ENCODE results near the gene RASA3. TPM values are rescaled to one million over a fixed set of nuclear protein-coding genes. Genes with fewer than 3 reads are reported as not detected.

Gene RASA3
- total and polyA plus RNA-seq, 10 of the 15 experiments (the other 5 are each of a cell fraction or from before 2014, with no cell fraction given): 0.79 to 33.9 (median 17.6) TPM

- no peaks in the 10 kb centered on the region for H3K27me3 ChIP-seq (replicated peaks in 1 of 2; ENCODE audit: control insufficient read depth in 2 of 2, insufficient read depth in 2 of 2, low read length in 1 of 2)
- no peak for ATAC-seq
- in situ Hi-C loops (cut with MboI): no loop called here
- SMC1A ChIA-PET (ENCODE audit: uncharacterized antibody, unreplicated experiment): no interaction called here
- POLR2A ChIA-PET: no interaction called here
- FAIRE-seq: no peak
- no peak overlapping the region for H3K4me3 ChIP-seq
- no peak overlapping the region for H3K9ac ChIP-seq (ENCODE audit: control insufficient read depth, insufficient read depth, low read length)
- WGBS (ENCODE audit: insufficient coverage, insufficient replicate concordance, low lambda C conversion rate, missing lambda C conversion rate): 91% methylated on average over 40 of the region's 40 CpGs
- no TSS peak for BruUV-seq (replicated peaks)
- H3K36me3 ChIP-seq (ENCODE audit: control insufficient read depth in 2 of 2, insufficient read depth in 2 of 2, low read length in 1 of 2): peaks cover 0 to 16% of the 10 kb centered on the region in 2 experiments; a peak in 2 of 4 replicates
- no peak overlapping the region for H3K27ac ChIP-seq (ENCODE audit: control insufficient read depth, insufficient read depth)
- H3K4me2 ChIP-seq (ENCODE audit: control insufficient read depth, insufficient read depth): no peak overlapping the region
- H4K20me1 ChIP-seq (ENCODE audit: control insufficient read depth, insufficient read depth): no peaks in the 10 kb centered on the region
- H3K9me3 ChIP-seq (replicated peaks; ENCODE audit: control insufficient read depth, insufficient read depth, low read length): no peaks in the 10 kb centered on the region; the same call in 2 of the 3 replicates
- no peak overlapping the region for H2AFZ ChIP-seq (ENCODE audit: control insufficient read depth, low read depth, low read length)
- RAD21 ChIA-PET (ENCODE audit: unreplicated experiment): no interaction called here
- intact Hi-C loops (cut with micrococcal nuclease; ENCODE audit: unreplicated experiment): no loop called here
- H3K4me1 ChIP-seq (ENCODE audit: control insufficient read depth, insufficient read depth, low read length): no peaks in the 10 kb centered on the region
- no peaks in the 10 kb centered on the region for H3K79me2 ChIP-seq (ENCODE audit: control insufficient read depth, insufficient read depth, low read length)
- CTCF ChIA-PET: no interaction called here
- no peak for DNase-seq (ENCODE audit: low read depth, low spot score)
- TF ChIP-seq CHD1 (IDR thresholded peaks at IDR 0.05; ENCODE audit: low read depth, low read length) (no peak), GABPA (IDR thresholded peaks at IDR 0.05; ENCODE audit: low read depth) (no peak), PRDM15 (CRISPR knock-in tag; IDR thresholded peaks at IDR 0.05) (no peak), NFYB (IDR thresholded peaks at IDR 0.05; ENCODE audit: insufficient read depth, low read depth, low read length) (no peak), KDM1A (IDR thresholded peaks at IDR 0.05; ENCODE audit: borderline replicate concordance) (no peak), ESRRA (IDR thresholded peaks at IDR 0.05; ENCODE audit: low read length) (no peak), NR2C1 (IDR thresholded peaks at IDR 0.05) (no peak), PML (IDR thresholded peaks at IDR 0.05; ENCODE audit: low read length) (no peak), MYC (IDR thresholded peaks at IDR 0.05; ENCODE audit: insufficient read depth, insufficient read length, insufficient replicate concordance, low read length, severe bottlenecking) (no peak), ZNF384 (IDR thresholded peaks at IDR 0.05; ENCODE audit: borderline replicate concordance, low read depth, low read length) (no peak)
- TF ChIP-seq, protein P1, sequence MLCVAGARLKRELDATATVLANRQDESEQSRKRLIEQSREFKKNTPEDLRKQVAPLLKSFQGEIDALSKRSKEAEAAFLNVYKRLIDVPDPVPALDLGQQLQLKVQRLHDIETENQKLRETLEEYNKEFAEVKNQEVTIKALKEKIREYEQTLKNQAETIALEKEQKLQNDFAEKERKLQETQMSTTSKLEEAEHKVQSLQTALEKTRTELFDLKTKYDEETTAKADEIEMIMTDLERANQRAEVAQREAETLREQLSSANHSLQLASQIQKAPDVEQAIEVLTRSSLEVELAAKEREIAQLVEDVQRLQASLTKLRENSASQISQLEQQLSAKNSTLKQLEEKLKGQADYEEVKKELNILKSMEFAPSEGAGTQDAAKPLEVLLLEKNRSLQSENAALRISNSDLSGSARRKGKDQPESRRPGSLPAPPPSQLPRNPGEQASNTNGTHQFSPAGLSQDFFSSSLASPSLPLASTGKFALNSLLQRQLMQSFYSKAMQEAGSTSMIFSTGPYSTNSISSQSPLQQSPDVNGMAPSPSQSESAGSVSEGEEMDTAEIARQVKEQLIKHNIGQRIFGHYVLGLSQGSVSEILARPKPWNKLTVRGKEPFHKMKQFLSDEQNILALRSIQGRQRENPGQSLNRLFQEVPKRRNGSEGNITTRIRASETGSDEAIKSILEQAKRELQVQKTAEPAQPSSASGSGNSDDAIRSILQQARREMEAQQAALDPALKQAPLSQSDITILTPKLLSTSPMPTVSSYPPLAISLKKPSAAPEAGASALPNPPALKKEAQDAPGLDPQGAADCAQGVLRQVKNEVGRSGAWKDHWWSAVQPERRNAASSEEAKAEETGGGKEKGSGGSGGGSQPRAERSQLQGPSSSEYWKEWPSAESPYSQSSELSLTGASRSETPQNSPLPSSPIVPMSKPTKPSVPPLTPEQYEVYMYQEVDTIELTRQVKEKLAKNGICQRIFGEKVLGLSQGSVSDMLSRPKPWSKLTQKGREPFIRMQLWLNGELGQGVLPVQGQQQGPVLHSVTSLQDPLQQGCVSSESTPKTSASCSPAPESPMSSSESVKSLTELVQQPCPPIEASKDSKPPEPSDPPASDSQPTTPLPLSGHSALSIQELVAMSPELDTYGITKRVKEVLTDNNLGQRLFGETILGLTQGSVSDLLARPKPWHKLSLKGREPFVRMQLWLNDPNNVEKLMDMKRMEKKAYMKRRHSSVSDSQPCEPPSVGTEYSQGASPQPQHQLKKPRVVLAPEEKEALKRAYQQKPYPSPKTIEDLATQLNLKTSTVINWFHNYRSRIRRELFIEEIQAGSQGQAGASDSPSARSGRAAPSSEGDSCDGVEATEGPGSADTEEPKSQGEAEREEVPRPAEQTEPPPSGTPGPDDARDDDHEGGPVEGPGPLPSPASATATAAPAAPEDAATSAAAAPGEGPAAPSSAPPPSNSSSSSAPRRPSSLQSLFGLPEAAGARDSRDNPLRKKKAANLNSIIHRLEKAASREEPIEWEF (IDR thresholded peaks at IDR 0.05; ENCODE audit: insufficient replicate concordance, low read depth, low read length): no peak
- TF ChIP-seq, protein P2, sequence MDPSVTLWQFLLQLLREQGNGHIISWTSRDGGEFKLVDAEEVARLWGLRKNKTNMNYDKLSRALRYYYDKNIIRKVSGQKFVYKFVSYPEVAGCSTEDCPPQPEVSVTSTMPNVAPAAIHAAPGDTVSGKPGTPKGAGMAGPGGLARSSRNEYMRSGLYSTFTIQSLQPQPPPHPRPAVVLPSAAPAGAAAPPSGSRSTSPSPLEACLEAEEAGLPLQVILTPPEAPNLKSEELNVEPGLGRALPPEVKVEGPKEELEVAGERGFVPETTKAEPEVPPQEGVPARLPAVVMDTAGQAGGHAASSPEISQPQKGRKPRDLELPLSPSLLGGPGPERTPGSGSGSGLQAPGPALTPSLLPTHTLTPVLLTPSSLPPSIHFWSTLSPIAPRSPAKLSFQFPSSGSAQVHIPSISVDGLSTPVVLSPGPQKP (IDR thresholded peaks at IDR 0.05; ENCODE audit: low read depth, low read length): no peak
Observed at GRCh38 chr13:114035583-114036531, 96.6 kb downstream of the RASA3 start.

Measured in GM12878 (cell line).